ENCODE results near the gene ZFX.

Gene ZFX

GRCh38 chrX:24243188-24243587 is 93.7 kb downstream of the ZFX start:
- DNase-seq: no peak

- DNase-seq: no peak
These were observed 94.2 kb downstream of the ZFX start for GRCh38 chrX:24243692-24244091.

- DNase-seq: no peak
These were observed 95.7 kb downstream of the ZFX start for GRCh38 chrX:24245202-24245601.

- DNase-seq: no peak
These were observed 98.5 kb downstream of the ZFX start for GRCh38 chrX:24248042-24248441.

GRCh38 chrX:24253030-24253429 is 103.5 kb downstream of the ZFX start:
- no peak for DNase-seq

- no peak for DNase-seq
These were observed 103.9 kb downstream of the ZFX start for GRCh38 chrX:24253469-24253868.

GRCh38 chrX:24257011-24257410 is 107.5 kb downstream of the ZFX start:
- DNase-seq: no peak

- peak; percentile 24 for DNase-seq
These were observed 110.2 kb downstream of the ZFX start for GRCh38 chrX:24259544-24260240.

GRCh38 chrX:24260842-24261550 is 111.5 kb downstream of the ZFX start:
- DNase-seq: no peak

- no peak for DNase-seq
These were observed 112.8 kb downstream of the ZFX start for GRCh38 chrX:24262309-24262708.

- DNase-seq: no peak
These were observed 114.9 kb downstream of the ZFX start for GRCh38 chrX:24264383-24264782.

Measured in DMS 273 treated with DMSO at 0.1 percent for 48 hours (cell line).